Measurements from ENCODE around the gene TSPAN14. TPM values are rescaled to one million over a fixed set of nuclear protein-coding genes. Genes with fewer than 3 reads are reported as not detected.
"Not testable (repeated sequence)": the region's sequence is repeated elsewhere in the genome, so short reads cannot be mapped to it uniquely, and the experiment has no call there.

Gene TSPAN14
- total and polyA plus RNA-seq, 2 of the 13 experiments (the other 11 are each of a cell fraction or from before 2014, with no cell fraction given) = 24.1 to 80.6 TPM

- DNase-seq (ENCODE audit: low spot score); H2AFZ ChIP-seq (ENCODE audit: low read length); H3K36me3 ChIP-seq (replicated peaks in 1 of 2; ENCODE audit: control insufficient read depth in 1 of 2, insufficient read depth in 2 of 2, low read length in 2 of 2); BruUV-seq (replicated peaks); FAIRE-seq; H3K9ac ChIP-seq (ENCODE audit: insufficient read depth, low read depth, low read length); H4K20me1 ChIP-seq (ENCODE audit: insufficient read depth, low read length); CTCF ChIA-PET (ENCODE audit: low intra/inter-chr PET ratio, low total read pairs); H3K4me1 ChIP-seq (ENCODE audit: insufficient read depth, low read length); ATAC-seq; POLR2A ChIA-PET; H3K4me2 ChIP-seq (ENCODE audit: low read depth, low read length); H3K9me3 ChIP-seq (ENCODE audit: low read length); H3K79me2 ChIP-seq (ENCODE audit: insufficient read depth, low read length); H3K27ac ChIP-seq (ENCODE audit: extremely low read length, insufficient read depth, low read length); H3K4me3 ChIP-seq (replicated peaks in 1 of 3; ENCODE audit: insufficient read depth in 1 of 3, low read depth in 2 of 3, low read length in 3 of 3); in situ Hi-C loops (cut with HindIII; ENCODE audit: extremely low pct_ligation_motif_present, low pct_unique_long_range_greater_than_20kb): not testable (repeated sequence)
- WGBS (ENCODE audit: low lambda C conversion rate) = no CpG with 5 or more reads among the region's 30 CpGs
- peaks cover 3 to 12% of the 10 kb centered on the region in 2 experiments; a peak in 3 of 5 replicates for H3K27me3 ChIP-seq (ENCODE audit: control insufficient read depth in 1 of 2, insufficient read depth in 2 of 2, low read length in 2 of 2)
- intact Hi-C loops (cut with micrococcal nuclease; ENCODE audit: unreplicated experiment) = loop anchor here (10.0 kb wide), 1 partner anchor 150 kb away; no protein-coding TSS in a partner anchor
Measured at GRCh38 chr10:80534646-80535045, 80.5 kb downstream of the TSPAN14 start.

DNA sequence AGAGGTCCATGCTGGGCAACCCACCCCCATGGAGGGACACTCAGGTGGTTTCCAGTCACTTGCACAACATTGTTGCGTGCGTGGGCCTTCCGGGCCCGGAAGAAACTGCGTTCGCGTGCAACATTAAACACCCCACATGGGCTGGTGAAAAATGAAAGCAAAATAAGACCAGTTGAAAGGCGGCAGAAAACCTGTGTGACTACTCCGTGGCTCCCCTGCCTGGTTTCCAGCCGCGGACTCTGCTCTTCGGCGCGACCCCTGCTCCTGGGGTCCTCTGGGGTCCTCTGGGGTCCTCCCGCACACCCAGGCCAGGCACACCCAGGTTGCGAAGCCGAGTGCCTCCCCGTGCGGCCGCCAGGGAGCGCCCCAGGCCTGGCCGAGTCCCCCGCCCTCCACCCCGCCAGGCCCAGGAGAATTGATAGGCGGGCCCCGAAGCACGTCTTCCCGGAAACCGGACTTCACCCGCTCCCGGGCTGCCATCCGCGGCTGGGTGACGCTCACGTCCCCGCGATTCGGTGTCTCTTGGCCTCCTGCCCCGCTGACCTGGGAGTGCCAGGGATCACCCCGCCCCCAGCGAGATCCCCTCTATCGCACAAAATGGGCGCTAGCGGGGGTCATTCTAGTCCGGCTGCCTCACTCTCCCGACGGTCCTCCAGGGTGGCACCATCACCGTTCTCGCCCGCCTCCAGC is 81.7 kb downstream of the TSPAN14 start:
- no peak overlapping the region for H3K4me2 ChIP-seq (ENCODE audit: low read depth, low read length)
- no peak overlapping the region for H2AFZ ChIP-seq (ENCODE audit: low read length)
- in situ Hi-C loops (cut with HindIII; ENCODE audit: extremely low pct_ligation_motif_present, low pct_unique_long_range_greater_than_20kb) (no loop called here), intact Hi-C loops (cut with micrococcal nuclease; ENCODE audit: unreplicated experiment) (loop anchor here (10.0 kb wide), 1 partner anchor 151 kb away; no protein-coding TSS in a partner anchor)
- no peaks in the 10 kb centered on the region for H3K4me1 ChIP-seq (ENCODE audit: insufficient read depth, low read length)
- no peak overlapping the region for H3K27ac ChIP-seq (ENCODE audit: extremely low read length, insufficient read depth, low read length)
- WGBS (ENCODE audit: low lambda C conversion rate) = 91% methylated on average over 38 of the region's 50 CpGs
- H3K36me3 ChIP-seq (replicated peaks in 1 of 2; ENCODE audit: control insufficient read depth in 1 of 2, insufficient read depth in 2 of 2, low read length in 2 of 2) = no peaks in the 10 kb centered on the region
- H3K79me2 ChIP-seq (ENCODE audit: insufficient read depth, low read length) = no peaks in the 10 kb centered on the region
- no peaks in the 10 kb centered on the region for H3K9me3 ChIP-seq (ENCODE audit: low read length)
- ATAC-seq (no peak), FAIRE-seq (no peak), DNase-seq (ENCODE audit: low spot score) (no peak)
- H3K27me3 ChIP-seq (ENCODE audit: control insufficient read depth in 1 of 2, insufficient read depth in 2 of 2, low read length in 2 of 2) = peaks cover 3 to 19% of the 10 kb centered on the region in 2 experiments; a peak in 3 of 5 replicates
- H3K9ac ChIP-seq (ENCODE audit: insufficient read depth, low read depth, low read length) = no peak overlapping the region
- ChIA-PET CTCF (ENCODE audit: low intra/inter-chr PET ratio, low total read pairs) (no interaction called here), POLR2A (no interaction called here)
- H4K20me1 ChIP-seq (ENCODE audit: insufficient read depth, low read length) = no peaks in the 10 kb centered on the region
- no peak overlapping the region for H3K4me3 ChIP-seq (replicated peaks in 1 of 3; ENCODE audit: insufficient read depth in 1 of 3, low read depth in 2 of 3, low read length in 3 of 3)
- BruUV-seq (replicated peaks) = no TSS peak
- TF ChIP-seq SP4 (CRISPR knock-in tag; IDR thresholded peaks at IDR 0.05) = no peak
- TF ChIP-seq ZNF235 (CRISPR knock-in tag; IDR thresholded peaks at IDR 0.05; ENCODE audit: borderline replicate concordance) = no peak
- TF ChIP-seq DMAP1 (CRISPR knock-in tag; IDR thresholded peaks at IDR 0.05) = no peak
- TF ChIP-seq ZNF777 (CRISPR knock-in tag; IDR thresholded peaks at IDR 0.05) = no peak
- no peak for TF ChIP-seq MTF1 (CRISPR knock-in tag; IDR thresholded peaks at IDR 0.05)
- TF ChIP-seq, protein P1, sequence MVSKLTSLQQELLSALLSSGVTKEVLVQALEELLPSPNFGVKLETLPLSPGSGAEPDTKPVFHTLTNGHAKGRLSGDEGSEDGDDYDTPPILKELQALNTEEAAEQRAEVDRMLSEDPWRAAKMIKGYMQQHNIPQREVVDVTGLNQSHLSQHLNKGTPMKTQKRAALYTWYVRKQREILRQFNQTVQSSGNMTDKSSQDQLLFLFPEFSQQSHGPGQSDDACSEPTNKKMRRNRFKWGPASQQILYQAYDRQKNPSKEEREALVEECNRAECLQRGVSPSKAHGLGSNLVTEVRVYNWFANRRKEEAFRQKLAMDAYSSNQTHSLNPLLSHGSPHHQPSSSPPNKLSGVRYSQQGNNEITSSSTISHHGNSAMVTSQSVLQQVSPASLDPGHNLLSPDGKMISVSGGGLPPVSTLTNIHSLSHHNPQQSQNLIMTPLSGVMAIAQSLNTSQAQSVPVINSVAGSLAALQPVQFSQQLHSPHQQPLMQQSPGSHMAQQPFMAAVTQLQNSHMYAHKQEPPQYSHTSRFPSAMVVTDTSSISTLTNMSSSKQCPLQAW (CRISPR knock-in tag; IDR thresholded peaks at IDR 0.05) = no peak
- no peak for TF ChIP-seq ZFP37 (CRISPR knock-in tag; IDR thresholded peaks at IDR 0.05; ENCODE audit: borderline replicate concordance)
- no peak for TF ChIP-seq SP1 (IDR thresholded peaks at IDR 0.05)
- no peak for TF ChIP-seq SP1 (CRISPR knock-in tag; IDR thresholded peaks at IDR 0.05)
- TF ChIP-seq ZNF670 (CRISPR knock-in tag; IDR thresholded peaks at IDR 0.05; ENCODE audit: borderline replicate concordance) = no peak
- TF ChIP-seq ZFP91 (CRISPR knock-in tag; IDR thresholded peaks at IDR 0.05; ENCODE audit: borderline replicate concordance) = no peak
- no peak for TF ChIP-seq DPF2 (CRISPR knock-in tag; IDR thresholded peaks at IDR 0.05; ENCODE audit: borderline replicate concordance, low read depth)
